ENCODE measurements around the gene FMN2.
A peak's percentile ranks its signal among the peaks of the same experiment; 100 is the strongest.

The FMN2 gene

DNA sequence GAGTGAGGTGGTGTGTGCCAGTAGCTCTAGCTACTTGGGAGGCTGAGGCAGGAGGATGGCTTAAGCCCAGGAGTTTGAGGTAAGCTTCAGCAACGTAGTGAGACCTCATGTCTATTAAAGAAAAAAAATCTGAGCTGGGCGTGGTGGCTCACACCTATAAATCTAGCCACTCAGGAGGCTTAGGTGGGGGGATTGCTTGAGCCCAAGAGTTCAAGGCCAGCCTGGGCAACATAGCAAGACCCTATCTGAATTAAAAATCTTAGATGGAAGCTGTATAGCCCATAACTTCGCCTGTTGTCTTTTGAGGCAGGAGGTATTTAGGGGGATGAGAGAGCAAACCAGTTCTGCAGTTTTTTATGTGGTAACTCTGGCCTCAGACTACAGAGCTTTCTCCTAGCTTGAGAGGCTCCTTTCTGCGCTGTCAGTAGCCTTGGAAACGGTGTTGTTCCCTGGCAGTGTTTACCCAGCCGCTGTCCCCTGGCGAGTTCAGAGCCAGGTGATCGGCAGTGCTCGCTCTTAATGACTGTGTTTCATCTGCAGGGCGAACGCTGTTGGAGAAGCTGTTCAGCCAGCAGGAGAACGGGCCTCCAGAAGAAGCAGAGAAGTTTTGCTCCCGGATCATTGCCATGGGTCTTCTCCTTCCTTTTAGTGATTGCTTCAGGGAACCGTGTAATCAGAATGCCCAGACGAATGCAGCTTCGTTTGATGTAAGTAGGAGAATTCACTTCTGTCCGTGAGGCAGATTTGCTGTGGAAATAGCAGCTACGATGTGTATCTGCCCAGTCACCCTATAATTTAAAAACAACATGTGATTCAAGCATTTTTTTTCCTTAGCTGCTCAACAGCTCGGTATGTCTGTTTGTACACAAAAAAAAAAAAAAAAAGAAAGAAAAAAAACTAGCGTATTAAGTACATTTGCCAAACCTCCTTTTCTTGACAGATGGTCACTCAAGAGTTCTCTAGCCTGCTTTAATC lies 31.2 kb downstream of the FMN2 start:
- H3K27ac ChIP-seq: peak overlapping the region; percentile 75
- H3K36me3 ChIP-seq (ENCODE audit: control insufficient read depth, insufficient read depth, low read length): no peaks in the 10 kb centered on the region
- H3K79me2 ChIP-seq: peaks cover 2% of the 10 kb centered on the region
- H3K4me3 ChIP-seq (ENCODE audit: low read depth, low read length): peak overlapping the region; percentile 41
- H2AFZ ChIP-seq: no peak overlapping the region
- no peak overlapping the region for H3K9ac ChIP-seq
- no peaks in the 10 kb centered on the region for H3K27me3 ChIP-seq (ENCODE audit: control insufficient read depth, insufficient read depth, low read length)
- TF ChIP-seq, protein P1, sequence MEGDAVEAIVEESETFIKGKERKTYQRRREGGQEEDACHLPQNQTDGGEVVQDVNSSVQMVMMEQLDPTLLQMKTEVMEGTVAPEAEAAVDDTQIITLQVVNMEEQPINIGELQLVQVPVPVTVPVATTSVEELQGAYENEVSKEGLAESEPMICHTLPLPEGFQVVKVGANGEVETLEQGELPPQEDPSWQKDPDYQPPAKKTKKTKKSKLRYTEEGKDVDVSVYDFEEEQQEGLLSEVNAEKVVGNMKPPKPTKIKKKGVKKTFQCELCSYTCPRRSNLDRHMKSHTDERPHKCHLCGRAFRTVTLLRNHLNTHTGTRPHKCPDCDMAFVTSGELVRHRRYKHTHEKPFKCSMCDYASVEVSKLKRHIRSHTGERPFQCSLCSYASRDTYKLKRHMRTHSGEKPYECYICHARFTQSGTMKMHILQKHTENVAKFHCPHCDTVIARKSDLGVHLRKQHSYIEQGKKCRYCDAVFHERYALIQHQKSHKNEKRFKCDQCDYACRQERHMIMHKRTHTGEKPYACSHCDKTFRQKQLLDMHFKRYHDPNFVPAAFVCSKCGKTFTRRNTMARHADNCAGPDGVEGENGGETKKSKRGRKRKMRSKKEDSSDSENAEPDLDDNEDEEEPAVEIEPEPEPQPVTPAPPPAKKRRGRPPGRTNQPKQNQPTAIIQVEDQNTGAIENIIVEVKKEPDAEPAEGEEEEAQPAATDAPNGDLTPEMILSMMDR (IDR thresholded peaks at IDR 0.05): no peak
- H3K4me2 ChIP-seq (ENCODE audit: low read length): peak overlapping the region; percentile 59
- H3K4me1 ChIP-seq: peaks cover 1% of the 10 kb centered on the region
- no peaks in the 10 kb centered on the region for H3K9me3 ChIP-seq (ENCODE audit: control insufficient read depth, low read length)

DNA sequence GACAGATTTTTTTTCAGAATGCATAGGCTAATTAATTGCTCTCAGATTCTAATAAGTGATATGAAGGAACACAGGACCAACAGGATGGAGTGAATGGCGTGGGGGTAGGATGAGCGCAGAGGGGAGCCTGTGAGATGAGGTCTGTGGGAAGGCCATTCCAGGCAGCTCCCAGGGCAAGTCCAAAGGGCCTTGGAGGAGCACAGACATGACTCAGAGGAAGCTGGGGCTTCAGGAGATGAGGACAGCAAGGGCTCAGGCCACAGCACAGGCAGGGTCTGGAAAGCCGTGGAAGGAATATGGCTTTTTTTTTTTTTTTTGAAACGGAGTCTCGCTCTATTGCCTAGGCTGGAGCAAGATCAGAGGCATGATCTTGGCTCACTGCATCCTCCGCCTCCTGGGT lies 35.1 kb downstream of the FMN2 start:
- no peak overlapping the region for H2AFZ ChIP-seq
- no peak overlapping the region for H3K27ac ChIP-seq
- H3K36me3 ChIP-seq (ENCODE audit: control insufficient read depth, insufficient read depth, low read length): no peaks in the 10 kb centered on the region
- peak overlapping the region; percentile 26 for H3K4me2 ChIP-seq (ENCODE audit: low read length)
- no peaks in the 10 kb centered on the region for H3K27me3 ChIP-seq (ENCODE audit: control insufficient read depth, insufficient read depth, low read length)
- H3K4me3 ChIP-seq (ENCODE audit: low read depth, low read length): no peak overlapping the region
- peaks cover 2% of the 10 kb centered on the region for H3K79me2 ChIP-seq
- TF ChIP-seq, protein P1 (IDR thresholded peaks at IDR 0.05): no peak
- no peak overlapping the region for H3K9ac ChIP-seq
- H3K4me1 ChIP-seq: peaks cover 9% of the 10 kb centered on the region
- no peaks in the 10 kb centered on the region for H3K9me3 ChIP-seq (ENCODE audit: control insufficient read depth, low read length)

DNA sequence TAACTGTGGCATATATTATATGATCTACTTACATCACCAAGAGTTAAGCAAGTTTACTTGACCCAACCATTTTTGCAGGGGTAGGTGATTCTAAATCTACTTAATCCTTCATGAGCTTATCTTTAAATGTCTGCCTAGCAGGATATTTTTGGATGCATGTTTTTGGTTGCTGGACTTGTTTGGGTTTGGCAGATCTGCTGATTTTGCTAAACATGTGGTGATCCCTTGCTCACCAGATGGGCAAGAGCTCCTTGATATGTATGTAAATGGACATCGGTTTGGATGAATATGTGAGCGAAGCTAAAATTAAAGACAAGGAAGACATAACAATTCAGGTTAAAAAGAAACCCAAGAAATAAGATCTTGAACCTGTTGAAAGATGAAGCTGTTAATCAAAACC lies 36.7 kb downstream of the FMN2 start:
- peak overlapping the region; percentile 47 for H3K27ac ChIP-seq
- no peak overlapping the region for H3K9ac ChIP-seq
- H3K36me3 ChIP-seq (ENCODE audit: control insufficient read depth, insufficient read depth, low read length): no peaks in the 10 kb centered on the region
- H3K79me2 ChIP-seq: peaks cover 2% of the 10 kb centered on the region
- H3K9me3 ChIP-seq (ENCODE audit: control insufficient read depth, low read length): no peaks in the 10 kb centered on the region
- peak overlapping the region; percentile 15 for H3K4me3 ChIP-seq (ENCODE audit: low read depth, low read length)
- H3K27me3 ChIP-seq (ENCODE audit: control insufficient read depth, insufficient read depth, low read length): no peaks in the 10 kb centered on the region
- peaks cover 9% of the 10 kb centered on the region for H3K4me1 ChIP-seq
- TF ChIP-seq, protein P1 (IDR thresholded peaks at IDR 0.05): no peak
- H3K4me2 ChIP-seq (ENCODE audit: low read length): peak overlapping the region; percentile 36
- no peak overlapping the region for H2AFZ ChIP-seq

DNA sequence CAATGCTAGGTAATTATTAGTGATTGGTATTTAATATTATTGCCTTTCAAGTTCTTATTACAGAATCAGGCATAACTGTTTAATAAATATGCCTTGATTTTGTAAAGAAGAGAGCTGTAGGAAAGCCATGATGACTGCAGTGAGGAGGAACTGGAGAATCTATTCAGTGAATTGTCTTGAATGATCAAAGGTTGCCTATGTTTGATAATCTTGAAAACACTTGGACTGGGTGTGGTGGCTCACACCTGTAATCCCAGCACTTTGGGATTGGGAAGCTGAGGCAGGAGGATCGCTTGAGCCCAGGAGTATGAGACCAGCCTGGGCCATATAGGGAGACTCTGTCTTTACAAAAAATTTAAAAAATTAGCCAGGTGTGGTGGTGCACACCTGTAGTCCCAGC lies 42.4 kb downstream of the FMN2 start:
- no peak overlapping the region for H2AFZ ChIP-seq
- H3K27ac ChIP-seq: no peak overlapping the region
- H3K4me1 ChIP-seq: no peaks in the 10 kb centered on the region
- TF ChIP-seq, protein P1 (IDR thresholded peaks at IDR 0.05): no peak
- peaks cover 2% of the 10 kb centered on the region for H3K79me2 ChIP-seq
- no peaks in the 10 kb centered on the region for H3K27me3 ChIP-seq (ENCODE audit: control insufficient read depth, insufficient read depth, low read length)
- no peak overlapping the region for H3K4me3 ChIP-seq (ENCODE audit: low read depth, low read length)
- no peaks in the 10 kb centered on the region for H3K36me3 ChIP-seq (ENCODE audit: control insufficient read depth, insufficient read depth, low read length)
- H3K9ac ChIP-seq: no peak overlapping the region
- no peak overlapping the region for H3K4me2 ChIP-seq (ENCODE audit: low read length)
- H3K9me3 ChIP-seq (ENCODE audit: control insufficient read depth, low read length): no peaks in the 10 kb centered on the region
